GM19455 (cell line): ENCODE measurements around the gene CYP24A1.
"Not testable (repeated sequence)": the region's sequence is repeated elsewhere in the genome, so short reads cannot be mapped to it uniquely, and the experiment has no call there.

ENCODE experiments used
- ATAC-seq: cut with Tn5 transposase; IDR thresholded peaks from one replicate; pipeline ENCODE4 v1.9.1; 2021; ENCODE audit not compliant: unreplicated experiment

The CYP24A1 gene

GRCh38 chr20:54137115-54137514 is 36.7 kb downstream of the CYP24A1 start:
- ATAC-seq = no peak

GRCh38 chr20:54134445-54135220 is 39.2 kb downstream of the CYP24A1 start:
- no peak for ATAC-seq

GRCh38 chr20:54133434-54134427 is 40.1 kb downstream of the CYP24A1 start:
- no peak for ATAC-seq

GRCh38 chr20:54132612-54133433 is 41.0 kb downstream of the CYP24A1 start:
- no peak for ATAC-seq

- ATAC-seq = no peak
These were observed 41.8 kb downstream of the CYP24A1 start for GRCh38 chr20:54131675-54132611.

GRCh38 chr20:54131125-54131524 is 42.7 kb downstream of the CYP24A1 start:
- not testable (repeated sequence) for ATAC-seq

GRCh38 chr20:54129350-54129749 is 44.4 kb downstream of the CYP24A1 start:
- ATAC-seq = no peak

- ATAC-seq = no peak
These were observed 45.8 kb downstream of the CYP24A1 start for GRCh38 chr20:54127855-54128574.

- no peak for ATAC-seq
These were observed 46.8 kb downstream of the CYP24A1 start for GRCh38 chr20:54126806-54127655.

- not testable (repeated sequence) for ATAC-seq
These were observed 47.5 kb downstream of the CYP24A1 start for GRCh38 chr20:54126328-54126727.

- no peak for ATAC-seq
These were observed 50.1 kb downstream of the CYP24A1 start for GRCh38 chr20:54123587-54124180.

GRCh38 chr20:54122681-54123586 is 50.9 kb downstream of the CYP24A1 start:
- no peak for ATAC-seq

GRCh38 chr20:54122189-54122588 is 51.6 kb downstream of the CYP24A1 start:
- no peak for ATAC-seq

- no peak for ATAC-seq
These were observed 54.0 kb downstream of the CYP24A1 start for GRCh38 chr20:54119744-54120143.

GRCh38 chr20:54118220-54119001 is 55.4 kb downstream of the CYP24A1 start:
- ATAC-seq = no peak
